ENCODE results near the gene C1QTNF6.
"Not testable (repeated sequence)": the region's sequence is repeated elsewhere in the genome, so short reads cannot be mapped to it uniquely, and the experiment has no call there.

Gene C1QTNF6

GRCh38 chr22:37187891-37188761, at the start of gene C1QTNF6:
Gene C1QTNF6, minus strand, starts transcription at chr22:37188247. Its CDS starts 34 bp downstream, at chr22:37188213.
- DNase-seq = no peak

- no peak for DNase-seq
These were observed 48.0 kb upstream of the C1QTNF6 start for GRCh38 chr22:37235897-37236607.

GRCh38 chr22:37234736-37235711, 47.0 kb upstream of the C1QTNF6 start:
- DNase-seq = peak; percentile 18

GRCh38 chr22:37233751-37234631, 45.9 kb upstream of the C1QTNF6 start:
- peak; percentile 19 for DNase-seq

- DNase-seq = not testable (repeated sequence)
These were observed 45.3 kb upstream of the C1QTNF6 start for GRCh38 chr22:37233371-37233750.

- peak; percentile 40 for DNase-seq
These were observed 44.3 kb upstream of the C1QTNF6 start for GRCh38 chr22:37232140-37232998.

- peak; percentile 70 for DNase-seq
These were observed 43.5 kb upstream of the C1QTNF6 start for GRCh38 chr22:37231406-37232139.

- peak; percentile 93 for DNase-seq
These were observed 42.8 kb upstream of the C1QTNF6 start for GRCh38 chr22:37230673-37231405.

GRCh38 chr22:37229805-37230672, 42.0 kb upstream of the C1QTNF6 start:
- DNase-seq = peak; percentile 94

GRCh38 chr22:37229012-37229804, 41.2 kb upstream of the C1QTNF6 start:
- peak; percentile 56 for DNase-seq

- DNase-seq = peak; percentile 63
These were observed 40.3 kb upstream of the C1QTNF6 start for GRCh38 chr22:37228106-37229011.

GRCh38 chr22:37226514-37226913, 38.5 kb upstream of the C1QTNF6 start:
- no peak for DNase-seq

GRCh38 chr22:37226087-37226486, 38.0 kb upstream of the C1QTNF6 start:
- no peak for DNase-seq

GRCh38 chr22:37225481-37225880, 37.4 kb upstream of the C1QTNF6 start:
- no peak for DNase-seq

- DNase-seq = no peak
These were observed 36.8 kb upstream of the C1QTNF6 start for GRCh38 chr22:37224757-37225420.
